Neural cell (in vitro differentiated cells): ENCODE results near the gene SERPINB4.

Experiments used
- CTCF ChIP-seq: fragments of 450-650 bp; IDR thresholded peaks from 2 replicates; pipeline ENCODE4 v1.5.1; 2014; ENCODE audit warnings: antibody characterized with exemption, mild to moderate bottlenecking, moderate library complexity; ENCODE audit not compliant: poor library complexity, severe bottlenecking
- EP300 ChIP-seq: fragments of 450-650 bp; conservative IDR thresholded peaks from 2 replicates; pipeline ENCODE4 v1.6.1; 2014; ENCODE audit warnings: antibody characterized with exemption, mild to moderate bottlenecking, moderate library complexity; ENCODE audit not compliant: poor library complexity, severe bottlenecking
- EZH2 ChIP-seq: fragments of 200-600, 300-800 bp; shearing (Covaris generic), sonication (generic); IDR thresholded peaks from 2 replicates; pipeline ENCODE4 v1.6.1; 2014; ENCODE audit warnings: antibody characterized with exemption, low read length, borderline replicate concordance, mild to moderate bottlenecking; ENCODE audit not compliant: insufficient read depth, poor library complexity, severe bottlenecking
- MXI1 ChIP-seq: fragments of 450-650 bp; conservative IDR thresholded peaks from 2 replicates; pipeline ENCODE4 v1.6.1; 2014; ENCODE audit warnings: antibody characterized with exemption, mild to moderate bottlenecking; ENCODE audit not compliant: poor library complexity, severe bottlenecking
- POLR2AphosphoS5 ChIP-seq: IDR thresholded peaks from 2 replicates; pipeline ENCODE4 v1.6.1; 2012
- RAD21 ChIP-seq: fragments of 450-650 bp; conservative IDR thresholded peaks from 2 replicates; pipeline ENCODE4 v1.6.1; 2014; ENCODE audit warnings: antibody characterized with exemption, mild to moderate bottlenecking, moderate library complexity
- REST ChIP-seq: IDR thresholded peaks from 2 replicates; pipeline ENCODE4 v1.6.1; 2012; ENCODE audit warnings: borderline replicate concordance
- SMC3 ChIP-seq: fragments of 450-650 bp; conservative IDR thresholded peaks from 2 replicates; pipeline ENCODE4 v1.6.1; 2014; ENCODE audit warnings: antibody characterized with exemption, mild to moderate bottlenecking, moderate library complexity; ENCODE audit not compliant: poor library complexity
- TAF1 ChIP-seq: IDR thresholded peaks from 2 replicates; pipeline ENCODE4 v1.6.1; 2012; ENCODE audit warnings: low read depth

DNA sequence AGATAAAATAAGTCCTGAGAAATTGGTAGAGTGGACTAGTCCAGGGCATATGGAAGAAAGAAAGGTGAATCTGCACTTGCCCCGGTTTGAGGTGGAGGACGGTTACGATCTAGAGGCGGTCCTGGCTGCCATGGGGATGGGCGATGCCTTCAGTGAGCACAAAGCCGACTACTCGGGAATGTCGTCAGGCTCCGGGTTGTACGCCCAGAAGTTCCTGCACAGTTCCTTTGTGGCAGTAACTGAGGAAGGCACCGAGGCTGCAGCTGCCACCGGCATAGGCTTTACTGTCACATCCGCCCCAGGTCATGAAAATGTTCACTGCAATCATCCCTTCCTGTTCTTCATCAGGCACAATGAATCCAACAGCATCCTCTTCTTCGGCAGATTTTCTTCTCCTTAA, 47.1 kb downstream of the SERPINB4 start:
- TF ChIP-seq CTCF: no peak
- no peak for TF ChIP-seq RAD21
- no peak for TF ChIP-seq EP300
- no peak for TF ChIP-seq EZH2
- TF ChIP-seq POLR2AphosphoS5: no peak
- TF ChIP-seq REST: no peak
- no peak for TF ChIP-seq SMC3
- TF ChIP-seq TAF1: no peak
- TF ChIP-seq MXI1: no peak
